Stomach (tissue), 9 donors: Measurements from ENCODE around the gene TMTC1. TPM values are rescaled to one million over a fixed set of nuclear protein-coding genes. Genes with fewer than 3 reads are reported as not detected.

ENCODE experiments used
- DNase-seq, 2 donors: peaks; one replicate each; pipeline versions ENCODE4 v3.0.0 to v3.0.0-alpha.2; 2013 to 2019
- H3K27ac ChIP-seq, 5 donors: fragments of 200-600 bp in 4 of 5; sonication (generic) in 4 of 5; one replicate each; pipeline ENCODE4 v1.5.1; 2013 to 2019; ENCODE audit warnings: mild to moderate bottlenecking in 1 of 5, moderate library complexity in 1 of 5
- H3K27me3 ChIP-seq, 3 donors: fragments of 200-600 bp; sonication (generic); one replicate each; pipeline ENCODE4 v1.5.1; 2017 to 2019; ENCODE audit warnings: mixed run types in 1 of 3
- H3K36me3 ChIP-seq, 4 donors: fragments of 200-600 bp; sonication (generic); 1 replicate in 3 of 4; 2 replicates in 1 of 4; pipeline ENCODE4 v1.5.1; 2016 to 2019
- H3K4me1 ChIP-seq, 4 donors: fragments of 200-600 bp; sonication (generic); one replicate each; pipeline ENCODE4 v1.5.1; 2016 to 2019
- H3K4me3 ChIP-seq, 4 donors: fragments of 200-600 bp; sonication (generic) in 3 of 4; one replicate each; pipeline ENCODE4 v1.5.1; 2016 to 2019; ENCODE audit warnings: mild to moderate bottlenecking in 1 of 4
- H3K9me3 ChIP-seq, 4 donors: fragments of 200-600 bp; sonication (generic); one replicate each; pipeline ENCODE4 v1.5.1; 2016 to 2019
- CTCF ChIP-seq, 7 experiments: fragments of 450-650 bp in 4 of 7; fragments of 200-600 bp in 3 of 7; sonication (generic) in 3 of 7; IDR thresholded peaks; one replicate each; pipeline ENCODE4 v1.5.1; 2016 to 2019; ENCODE audit warnings: antibody characterized with exemption in 7 of 7, control low read depth in 2 of 7, mild to moderate bottlenecking in 1 of 7
- EP300 ChIP-seq: sonication (generic); formaldehyde crosslinking; IDR thresholded peaks from one replicate; pipeline ENCODE4 v1.6.1; 2017; ENCODE audit warnings: antibody characterized with exemption
- POLR2A ChIP-seq, 4 donors: fragments of 450-650 bp; IDR thresholded peaks; one replicate each; pipeline ENCODE4 v1.6.1; 2016; ENCODE audit warnings: antibody characterized with exemption in 4 of 4, control low read depth in 2 of 4, mild to moderate bottlenecking in 1 of 4, moderate library complexity in 1 of 4
- POLR2AphosphoS5 ChIP-seq, 3 donors: sonication (generic); formaldehyde crosslinking; IDR thresholded peaks; one replicate each; pipeline ENCODE4 v1.6.1; 2016; ENCODE audit warnings: antibody characterized with exemption in 3 of 3
- WGBS, 5 donors: extraction: QIAGEN DNeasy Blood & Tissue Kit in 3 of 5; methylation state at CpG; one replicate each; pipeline versions ENCODE4 v1.1.5 to v1.1.7; 2013 to 2018; 5-methylcytosine and 5-hydroxymethylcytosine counted together
- intact Hi-C: fragments of 100-400 bp; cut with DNase I; formaldehyde crosslinking; loops from one replicate; pipeline ENCODE4 v1.15.1; 2023; ENCODE audit warnings: low total_unique reads
- polyA plus RNA-seq, 3 donors: library from polyadenylated mRNA; stranded (reverse); fragments of 200-250 nt; gene quantifications; one replicate each; pipeline ENCODE4 v1.2.3, GENCODE V29; 2013
- total RNA-seq, 5 donors: library from RNA; depleted of rRNA; stranded (reverse); fragments of >200 nt; gene quantifications; one replicate each; pipeline versions ENCODE4 v1.1.0 to v1.2.3, GENCODE V29; 2014 to 2016
- donor health status: healthy with polysubstance abuse.
- donor health status: Bipolar disorder and iron deficiency.
- donor health status: healthy.

Gene TMTC1
- total and polyA plus RNA-seq, 8 donors: 1.5 to 76.8 (median 19.1) TPM

- 87 to 95% (median 89%) methylated on average over 2 of the region's 2 CpGs for WGBS, 5 donors
- Histone ChIP-seq H3K27ac (no peak overlapping the region), H3K27me3 (no peaks in the 10 kb centered on the region), H3K9me3 (no peaks in the 10 kb centered on the region), H3K4me1 (no peaks in the 10 kb centered on the region), H3K36me3 (no peaks in the 10 kb centered on the region), H3K4me3 (no peak overlapping the region)
- no peak for DNase-seq
- intact Hi-C loops: no loop called here
- TF ChIP-seq EP300 (no peak), CTCF (IDR thresholded peaks at IDR 0.05) (no peak), POLR2AphosphoS5 (IDR thresholded peaks at IDR 0.05) (no peak), POLR2A (IDR thresholded peaks at IDR 0.05) (no peak)
Measured at GRCh38 chr12:29451888-29452287, 331.9 kb downstream of the TMTC1 start.
